GM21786 (cell line): Measurements from ENCODE around the gene MED9.

Experiments
- ATAC-seq: cut with Tn5 transposase; IDR thresholded peaks from one replicate; pipeline ENCODE4 v1.9.1; 2021; ENCODE audit not compliant: unreplicated experiment

Gene MED9

GRCh38 chr17:17514993-17515933 lies 38.5 kb downstream of the MED9 start:
- no peak for ATAC-seq

- no peak for ATAC-seq
Measured at GRCh38 chr17:17515934-17516930, 39.4 kb downstream of the MED9 start.

DNA sequence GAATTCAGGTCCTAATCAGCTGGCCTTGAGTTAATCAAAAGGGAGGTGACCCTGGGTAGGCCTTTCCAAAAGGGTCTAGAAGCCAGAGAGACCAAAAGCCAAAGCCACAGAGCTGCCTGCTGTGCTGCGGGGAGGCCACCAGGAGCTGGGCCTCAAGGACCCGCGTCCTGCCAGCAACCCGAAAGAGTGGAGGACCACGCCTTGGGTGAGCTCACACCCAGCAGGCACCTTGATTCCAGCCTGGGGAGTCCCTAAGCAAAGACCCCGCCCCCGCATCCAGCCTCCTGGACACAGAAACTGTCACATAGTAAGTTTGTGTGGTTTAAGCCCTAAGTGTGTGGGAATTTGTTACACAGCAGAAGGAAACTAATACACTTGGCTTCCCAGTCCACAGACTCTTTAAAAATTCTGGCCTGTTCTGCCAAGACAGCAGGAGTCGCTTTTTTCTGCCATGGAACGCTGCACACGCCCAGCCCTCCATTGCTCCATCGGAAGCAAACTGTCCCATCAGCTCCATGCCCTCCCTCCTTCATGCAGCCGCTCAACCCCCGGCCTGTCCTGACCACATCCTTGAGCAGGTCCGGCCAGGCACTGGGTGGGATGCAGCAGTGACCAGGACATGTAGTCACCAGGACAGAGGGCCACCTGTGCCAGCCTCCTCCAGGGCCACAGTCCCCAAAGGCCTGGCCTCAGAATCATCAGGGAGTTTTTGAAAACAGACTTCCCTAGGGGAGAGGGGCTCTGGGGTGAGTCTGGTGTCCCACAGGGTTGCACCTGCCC lies 40.3 kb downstream of the MED9 start:
- no peak for ATAC-seq

- ATAC-seq, result no peak
Measured at GRCh38 chr17:17518014-17518413, 41.2 kb downstream of the MED9 start.

- ATAC-seq, result no peak
Measured at GRCh38 chr17:17518951-17519350, 42.2 kb downstream of the MED9 start.

GRCh38 chr17:17519886-17520285 lies 43.1 kb downstream of the MED9 start:
- no peak for ATAC-seq

DNA sequence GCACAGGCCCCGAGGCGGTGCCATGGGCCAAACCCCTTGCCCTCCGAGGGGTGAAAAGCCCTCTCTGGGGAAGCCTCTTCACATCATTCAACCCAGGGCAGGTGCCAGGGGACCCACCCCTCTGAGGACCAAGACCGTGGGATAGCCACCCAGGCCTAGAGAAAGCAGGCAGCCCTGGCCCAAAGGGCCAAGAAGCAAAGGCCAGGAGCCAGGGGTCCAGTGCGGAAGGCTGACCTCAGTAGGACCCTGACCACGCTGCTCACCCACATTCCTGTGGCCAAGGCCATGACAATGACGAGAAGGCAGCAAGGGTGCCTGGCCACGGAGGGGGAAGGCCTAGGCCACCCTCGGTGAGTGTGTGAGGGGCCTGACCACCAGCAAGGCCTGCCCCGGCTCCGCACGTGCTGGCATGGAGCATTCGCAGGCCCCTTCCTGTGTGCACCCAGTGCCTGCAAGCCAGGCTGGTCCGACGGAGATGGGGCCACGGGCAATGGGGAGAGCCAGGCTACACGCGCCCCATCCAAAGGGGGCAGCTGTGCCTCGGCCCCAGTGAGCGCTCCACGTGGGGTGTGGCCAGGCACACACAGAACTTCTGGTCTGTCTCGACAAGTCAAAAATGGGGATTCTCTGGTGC lies 43.9 kb downstream of the MED9 start:
- ATAC-seq, result no peak

GRCh38 chr17:17523001-17523730 lies 46.4 kb downstream of the MED9 start:
- no peak for ATAC-seq

DNA sequence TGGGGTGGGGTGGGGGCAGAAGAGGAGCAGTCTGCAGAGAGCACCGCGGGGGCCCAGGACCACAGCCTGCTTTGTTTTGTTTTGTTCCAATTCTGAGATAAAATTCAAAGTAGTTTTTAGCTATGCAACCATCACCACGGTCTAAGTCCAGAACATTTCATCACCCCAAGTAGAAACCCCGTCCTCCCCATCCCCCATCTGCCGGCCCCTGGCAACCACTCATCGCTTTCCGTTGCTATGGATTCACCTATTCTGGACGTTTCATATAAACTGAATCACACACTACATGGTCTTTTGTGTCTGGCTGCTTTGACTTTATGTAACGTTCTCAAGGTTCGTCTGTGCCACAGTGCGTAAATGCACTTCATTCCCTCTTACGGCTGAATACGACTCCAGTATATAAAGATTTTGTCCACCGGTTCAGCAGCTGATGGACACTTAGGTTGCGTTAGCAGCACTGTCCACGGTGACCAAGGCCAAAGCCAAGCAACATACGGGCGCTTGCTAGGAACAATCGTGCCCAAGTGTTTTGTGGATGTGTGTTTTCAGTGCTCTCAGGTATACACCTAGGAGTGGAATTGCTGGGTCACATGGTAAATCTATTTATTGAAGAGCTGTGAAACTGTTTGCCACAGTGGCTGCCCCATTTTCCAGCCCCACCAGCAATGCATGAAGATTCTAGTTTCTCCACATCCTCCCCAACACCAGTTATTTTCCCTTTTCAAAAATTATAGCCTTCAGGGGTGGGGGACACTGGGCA lies 47.1 kb downstream of the MED9 start:
- ATAC-seq, result no peak

- ATAC-seq, result no peak
Measured at GRCh38 chr17:17525311-17525710, 48.5 kb downstream of the MED9 start.

DNA sequence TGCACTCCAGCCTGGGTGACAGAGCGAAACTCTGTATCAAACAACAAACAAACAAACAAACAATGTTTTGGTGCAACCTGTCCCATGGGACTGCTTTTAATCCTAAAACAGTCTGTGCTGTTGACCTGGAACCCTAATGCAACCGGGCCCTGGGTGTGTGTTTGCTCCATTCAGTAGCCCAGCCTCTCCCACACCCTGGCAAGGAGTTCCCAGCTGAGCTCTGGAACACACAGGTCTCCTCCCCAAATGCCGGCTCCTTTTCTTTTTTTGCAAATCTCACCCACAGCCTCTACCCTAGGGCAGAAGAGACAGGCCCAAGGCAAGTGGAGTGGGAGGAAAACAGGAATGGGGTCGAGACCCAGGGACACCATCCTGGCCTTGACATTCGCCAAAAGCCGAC lies 49.2 kb downstream of the MED9 start:
- no peak for ATAC-seq

DNA sequence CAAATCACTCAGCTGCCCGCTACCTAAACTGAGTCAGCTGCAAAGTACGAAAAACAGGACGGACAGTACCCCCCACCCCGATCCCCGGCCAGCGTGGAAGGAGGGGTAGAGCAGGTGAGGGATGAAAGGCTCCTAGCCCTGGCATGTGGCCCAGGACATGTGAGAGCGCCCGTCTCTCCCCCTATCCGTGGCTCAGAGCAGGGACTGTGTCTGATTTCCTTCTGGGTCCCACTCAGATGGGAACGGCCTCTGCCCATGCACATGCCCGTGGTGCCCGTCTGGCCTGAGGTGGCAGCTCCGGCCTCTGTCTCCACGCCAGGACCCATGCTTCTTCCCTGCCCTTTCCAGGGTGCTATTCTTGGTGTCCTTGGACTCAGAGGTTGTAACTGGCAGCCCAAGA lies 49.6 kb downstream of the MED9 start:
- no peak for ATAC-seq

DNA sequence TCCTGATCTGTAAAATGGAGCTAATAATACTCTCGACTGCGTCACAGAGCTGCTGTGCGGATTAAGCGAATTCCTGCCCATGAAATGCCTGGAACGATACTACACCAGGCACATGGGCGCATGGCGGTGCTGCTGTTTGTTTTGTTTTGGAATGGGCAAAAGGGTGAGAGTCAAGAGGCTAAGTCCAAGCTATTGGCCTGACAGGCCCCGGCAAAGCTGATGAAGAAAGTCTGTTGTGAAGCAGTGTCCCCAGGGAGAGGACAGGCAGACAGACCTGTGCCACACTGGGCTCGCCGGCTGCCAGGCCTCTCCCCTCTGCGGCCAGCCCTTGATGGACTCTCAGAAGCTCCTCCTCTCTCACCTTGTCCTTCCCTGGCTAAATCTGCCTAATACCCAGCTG lies 50.7 kb downstream of the MED9 start:
- ATAC-seq, result no peak

DNA sequence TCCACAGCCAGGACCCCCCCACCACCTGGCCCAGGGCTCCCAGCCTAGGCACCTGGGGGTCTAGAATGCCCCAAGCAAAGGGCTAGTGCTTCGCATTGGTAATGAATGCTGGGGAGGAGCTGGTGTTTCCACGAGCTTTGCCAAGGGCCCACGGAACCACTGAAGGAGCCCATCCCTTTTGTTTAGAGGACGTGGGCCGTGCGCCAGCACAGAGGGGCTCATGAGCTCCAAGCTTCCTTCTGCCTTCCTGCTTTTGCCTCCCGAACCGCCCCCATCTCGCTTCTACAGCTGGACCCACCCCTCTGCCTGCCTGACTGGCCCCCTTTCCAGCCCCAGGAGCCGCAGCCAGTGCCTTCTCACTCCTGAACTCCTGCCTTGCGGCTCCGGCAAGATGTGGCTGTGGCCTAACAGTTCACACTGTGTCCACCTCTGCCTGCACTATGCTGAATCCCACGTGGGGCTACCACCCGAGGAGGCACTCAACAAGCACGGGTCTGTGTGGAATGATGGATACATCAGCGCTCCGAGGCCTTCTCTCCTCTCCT lies 51.2 kb downstream of the MED9 start:
- ATAC-seq, result no peak

GRCh38 chr17:17528696-17529652 lies 52.2 kb downstream of the MED9 start:
- no peak for ATAC-seq

DNA sequence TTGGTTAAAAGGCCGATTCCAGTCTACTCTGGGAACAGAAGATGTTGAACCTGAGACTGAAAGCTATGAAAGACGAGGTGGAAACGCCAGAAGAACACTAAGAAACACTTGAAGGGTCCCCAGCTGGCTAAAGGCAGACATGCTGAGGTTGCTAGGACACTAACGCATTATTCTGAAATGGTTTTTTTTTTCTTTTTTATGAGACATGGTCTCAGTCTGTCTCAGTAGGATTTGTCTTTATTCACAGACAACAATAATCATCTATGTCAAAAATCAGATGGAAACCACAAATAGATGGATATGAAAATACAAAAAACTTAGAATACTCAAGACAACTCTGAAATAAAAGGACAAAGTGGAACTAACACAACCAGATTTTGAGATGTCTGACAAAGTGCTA lies 54.4 kb downstream of the MED9 start:
- ATAC-seq, result no peak

DNA sequence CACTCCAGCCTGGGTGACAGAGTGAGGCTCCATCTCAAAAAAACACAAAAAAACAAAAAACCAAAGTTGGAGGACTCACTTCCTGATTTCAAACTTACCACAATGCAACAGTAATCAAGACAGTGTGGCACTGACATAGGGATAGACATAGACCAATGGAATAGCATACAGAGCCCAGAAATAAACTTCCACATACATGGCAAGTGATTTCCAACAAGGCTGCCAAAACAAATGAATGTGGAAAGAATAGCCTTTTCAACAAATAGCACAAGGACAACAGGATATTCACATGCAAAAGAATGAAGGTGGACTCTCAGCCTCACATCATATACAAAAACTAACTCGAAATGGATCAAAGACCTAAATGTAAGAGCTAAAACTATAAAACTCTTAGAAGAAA lies 56.2 kb downstream of the MED9 start:
- ATAC-seq, result no peak
